Loucy (cell line): Measurements from ENCODE around the gene COMMD10.

ENCODE experiments used
- H2AFZ ChIP-seq: fragments of 200-600 bp; sonication (generic); 2 replicates; pipeline ENCODE4 v1.6.0; 2016; ENCODE audit warnings: antibody characterized with exemption, mild to moderate bottlenecking, low read length, moderate library complexity
- H3F3A ChIP-seq: fragments of 200-600 bp; 2 replicates; pipeline ENCODE4 v1.6.0; 2016; ENCODE audit warnings: antibody characterized with exemption, low read depth, mild to moderate bottlenecking
- H3K27me3 ChIP-seq: fragments of 200-600 bp; sonication (generic); 2 replicates; pipeline ENCODE4 v1.6.1; 2014; ENCODE audit warnings: low read length, mild to moderate bottlenecking; ENCODE audit not compliant: insufficient read depth, poor library complexity, severe bottlenecking
- H3K36me3 ChIP-seq: fragments of 200-600 bp; sonication (generic); 2 replicates; pipeline ENCODE4 v1.6.1; 2016; ENCODE audit warnings: low read length; ENCODE audit not compliant: insufficient read depth
- H3K4me1 ChIP-seq: fragments of 200-600 bp; sonication (generic); 2 replicates; pipeline ENCODE4 v1.5.1; 2014; ENCODE audit warnings: low read length, mild to moderate bottlenecking; ENCODE audit not compliant: insufficient read depth, poor library complexity, severe bottlenecking
- H3K4me2 ChIP-seq: fragments of 200-600 bp; sonication (generic); 2 replicates; pipeline ENCODE4 v1.6.0; 2014; ENCODE audit warnings: antibody characterized with exemption, low read length, low read depth, mild to moderate bottlenecking; ENCODE audit not compliant: poor library complexity, severe bottlenecking
- H3K4me3 ChIP-seq: fragments of 200-600 bp; sonication (generic); 2 replicates; pipeline ENCODE4 v1.5.1; 2014; ENCODE audit warnings: low read length, mild to moderate bottlenecking, mixed read lengths; ENCODE audit not compliant: poor library complexity, severe bottlenecking
- H3K79me2 ChIP-seq: fragments of 200-600 bp; sonication (generic); 2 replicates; pipeline ENCODE4 v1.6.1; 2014; ENCODE audit warnings: low read length; ENCODE audit not compliant: insufficient read depth
- H3K9ac ChIP-seq: fragments of 200-600 bp; sonication (generic); 2 replicates; pipeline ENCODE4 v1.6.0; 2014; ENCODE audit warnings: mild to moderate bottlenecking, low read depth, low read length, moderate library complexity; ENCODE audit not compliant: poor library complexity, severe bottlenecking
- H3K9me2 ChIP-seq: fragments of 200-600 bp; sonication (generic); replicated peaks from 2 replicates; pipeline ENCODE4 v1.6.1; 2016; ENCODE audit warnings: low read depth, low read length, mixed read lengths
- H3K9me3 ChIP-seq: fragments of 200-600 bp; sonication (generic); 2 replicates; pipeline ENCODE4 v1.6.1; 2014; ENCODE audit warnings: mild to moderate bottlenecking, antibody characterized with exemption, low read length, low read depth; ENCODE audit not compliant: insufficient read depth
- H4K20me1 ChIP-seq: fragments of 200-600 bp; sonication (generic); 2 replicates; pipeline ENCODE4 v1.6.0; 2014; ENCODE audit warnings: antibody characterized with exemption, low read length, mild to moderate bottlenecking; ENCODE audit not compliant: insufficient read depth, poor library complexity, severe bottlenecking
- CTCF ChIP-seq: fragments of 200-600 bp; sonication (generic); conservative IDR thresholded peaks from 2 replicates; pipeline ENCODE4 v1.5.1; 2014; ENCODE audit warnings: mild to moderate bottlenecking, antibody characterized with exemption, low read length
- EZH2phosphoT487 ChIP-seq: fragments of 200-600 bp; IDR thresholded peaks from 2 replicates; pipeline ENCODE4 v1.6.1; 2018; ENCODE audit warnings: antibody characterized with exemption, mild to moderate bottlenecking, moderate library complexity, borderline replicate concordance

Gene COMMD10

GRCh38 chr5:116249648-116250047 is 164.8 kb downstream of the COMMD10 start:
- no peaks in the 10 kb centered on the region for H3K36me3 ChIP-seq
- no peak overlapping the region for H2AFZ ChIP-seq
- H3K9ac ChIP-seq, result no peak overlapping the region
- no peaks in the 10 kb centered on the region for H3K4me1 ChIP-seq
- no peak overlapping the region for H3K4me2 ChIP-seq
- H3K4me3 ChIP-seq, result no peak overlapping the region
- no peaks in the 10 kb centered on the region for H3K9me3 ChIP-seq
- H3F3A ChIP-seq, result no peaks in the 10 kb centered on the region
- no peaks in the 10 kb centered on the region for H3K79me2 ChIP-seq
- H4K20me1 ChIP-seq, result no peaks in the 10 kb centered on the region
- H3K9me2 ChIP-seq, result no peaks in the 10 kb centered on the region
- TF ChIP-seq CTCF (no peak), EZH2phosphoT487 (no peak)
- H3K27me3 ChIP-seq, result no peaks in the 10 kb centered on the region

GRCh38 chr5:116256717-116257116 is 171.9 kb downstream of the COMMD10 start:
- no peak overlapping the region for H3K9ac ChIP-seq
- no peaks in the 10 kb centered on the region for H3K79me2 ChIP-seq
- no peaks in the 10 kb centered on the region for H3K9me2 ChIP-seq
- no peaks in the 10 kb centered on the region for H3K4me1 ChIP-seq
- H4K20me1 ChIP-seq, result no peaks in the 10 kb centered on the region
- no peak overlapping the region for H3K4me2 ChIP-seq
- H3K36me3 ChIP-seq, result no peaks in the 10 kb centered on the region
- no peak overlapping the region for H2AFZ ChIP-seq
- TF ChIP-seq EZH2phosphoT487 (no peak), CTCF (no peak)
- H3F3A ChIP-seq, result no peaks in the 10 kb centered on the region
- no peaks in the 10 kb centered on the region for H3K9me3 ChIP-seq
- H3K4me3 ChIP-seq, result no peak overlapping the region
- no peaks in the 10 kb centered on the region for H3K27me3 ChIP-seq

- H3K79me2 ChIP-seq, result no peaks in the 10 kb centered on the region
- H3K9me2 ChIP-seq, result no peaks in the 10 kb centered on the region
- no peaks in the 10 kb centered on the region for H4K20me1 ChIP-seq
- no peak overlapping the region for H2AFZ ChIP-seq
- no peaks in the 10 kb centered on the region for H3K27me3 ChIP-seq
- H3K9me3 ChIP-seq, result no peaks in the 10 kb centered on the region
- H3K4me3 ChIP-seq, result no peak overlapping the region
- TF ChIP-seq CTCF, result no peak
- TF ChIP-seq EZH2phosphoT487, result no peak
- H3K4me1 ChIP-seq, result no peaks in the 10 kb centered on the region
- no peaks in the 10 kb centered on the region for H3F3A ChIP-seq
- no peak overlapping the region for H3K9ac ChIP-seq
- no peaks in the 10 kb centered on the region for H3K36me3 ChIP-seq
- no peak overlapping the region for H3K4me2 ChIP-seq
These were observed 180.6 kb downstream of the COMMD10 start for GRCh38 chr5:116265471-116265870.
